Measurements from ENCODE around the gene FAM120A.

FAM120A gene

GRCh38 chr9:93560991-93561390 lies 109.5 kb downstream of the FAM120A start:
- DNase-seq (ENCODE audit: low spot score), result no peak

GRCh38 chr9:93562157-93562556 lies 110.7 kb downstream of the FAM120A start:
- no peak for DNase-seq (ENCODE audit: low spot score)

GRCh38 chr9:93565089-93565488 lies 113.6 kb downstream of the FAM120A start:
- peak; percentile 36 for DNase-seq (ENCODE audit: low spot score)

DNA sequence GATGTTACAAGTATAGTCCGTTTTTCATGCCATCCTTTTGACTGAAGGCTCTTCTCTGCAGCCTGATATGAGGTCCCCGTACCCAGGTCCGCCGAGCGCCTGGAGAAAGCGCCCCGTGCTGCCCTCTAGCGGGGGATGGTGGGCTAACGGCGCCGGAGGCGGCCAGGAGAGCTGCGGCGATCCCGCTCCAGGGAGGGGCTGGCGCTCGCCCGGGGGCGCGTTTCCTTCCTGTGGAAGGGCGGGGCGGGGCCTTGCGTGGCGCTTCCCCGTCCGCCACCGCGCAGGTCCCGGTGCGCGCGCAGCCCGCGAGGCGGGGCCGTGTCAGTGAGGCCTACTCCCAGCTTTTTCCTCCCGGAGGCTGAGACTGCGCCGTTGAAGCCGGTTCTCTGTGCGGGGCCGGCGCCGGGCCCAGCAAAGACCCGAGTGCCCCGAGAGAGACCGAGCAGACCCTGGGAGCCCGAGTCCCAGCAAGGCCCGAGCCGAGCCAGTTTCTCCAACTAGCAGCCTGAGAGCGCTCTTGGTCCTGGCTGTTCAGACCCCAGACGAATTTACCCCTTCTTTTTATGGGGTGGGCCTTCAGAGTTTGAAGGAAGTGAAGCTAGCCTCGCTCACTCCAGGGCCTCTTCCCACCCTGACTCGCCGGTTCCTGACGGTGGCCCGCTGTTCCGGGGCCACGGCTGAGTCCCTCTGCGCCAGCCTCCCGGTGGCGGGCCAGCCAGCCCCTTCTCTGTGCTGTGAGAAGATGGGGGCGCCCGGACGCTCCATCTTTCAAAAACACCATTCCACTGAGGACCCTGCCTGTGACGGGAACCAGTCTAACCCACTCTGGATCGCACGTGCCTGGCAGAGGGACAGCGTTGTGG lies 115.2 kb downstream of the FAM120A start:
- peak; percentile 98 for DNase-seq (ENCODE audit: low spot score)

DNA sequence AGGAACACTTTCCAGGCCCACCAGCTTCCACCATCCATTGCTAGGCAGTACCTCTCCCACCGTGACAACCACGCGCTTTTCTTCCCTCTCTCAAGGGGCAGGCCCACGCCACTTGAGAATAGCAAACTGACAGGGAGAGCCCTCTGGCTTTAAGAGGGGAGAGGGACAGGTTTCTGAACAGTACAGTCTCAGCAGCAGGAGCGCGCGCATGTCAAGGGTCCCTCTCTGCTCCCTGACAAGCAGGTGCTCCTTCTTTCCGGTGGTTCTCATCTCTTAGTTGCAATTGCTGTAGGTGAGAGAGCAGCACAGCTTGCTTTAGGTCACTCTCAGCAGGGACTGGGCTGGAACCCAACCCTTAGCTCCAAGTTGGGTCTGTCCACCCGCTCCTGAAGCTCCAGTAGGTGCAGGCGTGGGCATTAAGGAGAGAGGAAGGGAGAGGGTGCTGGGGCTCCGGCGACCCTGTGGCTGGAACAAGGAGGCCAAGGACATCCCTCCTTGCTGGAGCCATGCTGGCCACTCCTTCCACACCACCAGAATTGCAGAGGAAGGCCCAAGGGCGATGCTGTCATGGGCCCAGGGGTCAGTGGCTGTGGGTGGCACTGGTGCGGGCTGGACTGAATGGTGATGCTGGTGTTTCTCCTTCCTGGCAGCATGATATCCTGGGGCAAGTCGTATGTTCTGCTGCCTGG lies 115.9 kb downstream of the FAM120A start:
- DNase-seq (ENCODE audit: low spot score), result no peak

DNA sequence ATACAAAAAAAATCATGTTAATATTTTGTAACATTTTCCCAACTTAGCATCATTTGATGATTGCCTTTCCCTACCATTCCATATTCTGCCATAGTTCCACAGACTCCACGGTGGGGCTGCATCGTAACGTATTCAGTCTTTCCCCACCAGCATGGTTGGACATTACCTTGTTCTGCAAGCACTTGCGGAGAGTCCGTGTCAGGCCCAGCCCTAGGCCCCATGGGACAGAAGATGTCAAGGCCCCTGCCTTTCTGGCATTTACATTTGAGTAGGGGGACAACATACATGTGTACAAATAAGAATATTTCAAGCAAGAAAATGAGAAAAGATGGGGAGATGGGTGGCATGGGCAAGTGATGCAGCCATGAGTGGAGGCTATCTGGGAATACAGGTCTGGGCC lies 116.7 kb downstream of the FAM120A start:
- no peak for DNase-seq (ENCODE audit: low spot score)

DNA sequence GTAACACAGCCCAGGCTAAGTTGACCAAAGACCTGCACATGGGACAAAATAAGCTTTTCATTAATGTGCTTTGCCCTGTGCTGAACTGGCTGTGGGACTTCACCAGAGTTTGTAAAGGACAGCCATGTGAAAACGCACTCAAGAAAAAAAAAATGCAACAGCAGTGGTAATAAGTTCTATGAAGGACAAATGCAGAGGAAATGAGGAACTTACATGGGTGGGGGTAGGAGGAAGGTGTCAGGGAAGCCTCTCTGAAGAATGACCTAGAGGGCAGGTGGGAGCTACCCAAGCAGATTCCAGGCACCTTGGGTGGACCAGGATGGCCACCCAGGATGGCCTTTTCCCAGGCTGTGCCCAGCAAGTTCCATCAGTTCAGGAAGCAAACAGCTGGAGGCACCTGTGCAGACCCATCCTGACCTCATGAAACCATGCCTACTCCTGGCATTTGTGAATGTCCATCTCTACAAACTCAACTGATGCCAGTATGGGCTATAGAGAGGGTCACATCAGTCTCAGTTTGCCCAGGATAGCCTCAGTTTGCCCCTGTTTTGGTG lies 118.2 kb downstream of the FAM120A start:
- no peak for DNase-seq (ENCODE audit: low spot score)

GRCh38 chr9:93572221-93572620 lies 120.7 kb downstream of the FAM120A start:
- no peak for DNase-seq (ENCODE audit: low spot score)

GRCh38 chr9:93572636-93573515 lies 121.4 kb downstream of the FAM120A start:
- DNase-seq (ENCODE audit: low spot score), result no peak

- no peak for DNase-seq (ENCODE audit: low spot score)
These were observed 122.0 kb downstream of the FAM120A start for GRCh38 chr9:93573516-93573828.

GRCh38 chr9:93574091-93574899 lies 122.8 kb downstream of the FAM120A start:
- no peak for DNase-seq (ENCODE audit: low spot score)

DNA sequence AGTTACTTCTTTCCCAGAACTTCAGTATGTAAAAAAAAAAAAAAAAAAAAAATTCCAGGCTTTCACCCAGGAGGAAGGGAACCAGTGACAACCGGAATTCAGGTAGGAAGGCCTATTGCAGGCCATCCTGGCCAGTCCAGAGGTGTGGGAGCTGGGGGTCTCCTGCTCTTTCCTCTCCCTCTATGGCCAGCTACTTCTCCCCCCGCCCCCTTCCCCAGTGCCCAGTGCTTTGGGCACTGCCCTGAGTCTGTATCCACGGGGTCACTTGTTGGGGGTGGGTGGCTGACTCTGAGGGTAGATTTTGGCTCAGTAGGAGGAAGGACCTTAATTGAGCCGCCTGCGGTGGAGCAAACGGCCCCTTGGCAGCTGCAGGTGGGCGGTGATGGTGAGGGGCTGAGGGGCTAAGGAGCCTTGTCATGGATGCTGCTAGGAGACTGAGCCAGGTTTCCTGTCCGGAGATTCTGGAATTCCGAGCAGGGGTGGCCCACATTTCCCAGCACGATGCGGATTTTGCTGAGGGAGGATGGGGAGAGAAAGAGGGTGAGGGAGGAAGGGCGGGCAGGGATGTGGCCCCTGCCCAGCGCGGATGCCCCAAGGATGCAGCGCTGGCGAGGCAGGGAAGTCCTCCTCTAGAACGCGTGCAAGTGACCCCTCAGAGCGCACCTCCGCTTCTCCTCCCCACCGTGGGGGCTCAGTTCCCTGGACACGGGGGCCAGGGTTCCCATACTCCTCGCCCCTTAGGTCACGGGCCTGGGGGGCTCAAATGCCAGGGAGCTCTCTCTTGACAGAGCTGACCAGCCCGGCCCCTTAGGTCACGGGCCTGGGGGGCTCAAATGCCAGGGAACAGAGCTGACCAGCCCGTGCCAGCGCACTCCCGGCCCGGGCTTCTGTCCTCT lies 123.7 kb downstream of the FAM120A start:
- no peak for DNase-seq (ENCODE audit: low spot score)

GRCh38 chr9:93575796-93576257 lies 124.3 kb downstream of the FAM120A start:
- DNase-seq (ENCODE audit: low spot score), result peak; percentile 39

DNA sequence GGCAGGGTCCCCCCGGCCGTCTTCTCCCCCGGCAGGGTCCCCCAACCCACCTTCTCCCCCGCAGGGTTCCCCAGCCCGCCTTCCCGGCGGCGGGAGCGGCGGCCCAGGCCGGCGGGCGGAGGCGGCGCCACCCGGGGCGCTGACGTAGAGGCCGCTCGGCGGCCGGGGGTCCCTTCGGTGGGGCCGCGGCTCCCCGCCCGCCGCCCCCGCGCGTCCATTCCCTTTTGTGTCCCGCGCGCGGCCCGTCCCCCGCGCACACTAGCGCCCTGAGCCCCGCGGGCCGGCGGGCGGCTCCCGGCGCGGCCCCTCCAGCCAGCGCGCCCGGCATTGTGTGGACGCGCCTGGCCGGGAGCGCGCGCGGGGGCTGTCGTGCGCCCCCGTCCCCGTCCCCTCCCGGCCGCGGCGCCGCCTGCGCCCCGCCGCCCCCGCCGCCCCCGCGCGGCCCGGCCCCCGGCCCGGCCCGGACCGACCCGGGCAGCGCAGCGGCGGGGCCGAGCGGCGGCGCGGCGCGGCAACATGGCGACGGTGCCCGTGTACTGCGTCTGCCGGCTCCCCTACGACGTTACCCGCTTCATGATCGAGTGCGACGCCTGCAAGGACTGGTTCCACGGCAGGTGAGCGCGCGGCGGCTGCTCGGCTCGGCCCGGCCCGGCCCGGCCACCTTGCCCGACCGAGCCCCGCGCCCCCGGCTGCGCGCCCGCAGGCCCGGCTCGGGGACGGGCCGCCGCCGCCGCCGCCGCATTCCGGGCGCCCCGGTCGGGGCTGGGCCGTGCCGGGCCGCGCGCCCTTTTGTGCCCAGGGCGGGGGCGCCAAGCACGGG lies 125.0 kb downstream of the FAM120A start, which contains the start of gene PHF2:
Gene PHF2 (plus strand): TSS at position 327 of the 820 bp plus-strand sequence. CDS start 190 bp downstream, at position 517.
- DNase-seq (ENCODE audit: low spot score), result no peak

DNA sequence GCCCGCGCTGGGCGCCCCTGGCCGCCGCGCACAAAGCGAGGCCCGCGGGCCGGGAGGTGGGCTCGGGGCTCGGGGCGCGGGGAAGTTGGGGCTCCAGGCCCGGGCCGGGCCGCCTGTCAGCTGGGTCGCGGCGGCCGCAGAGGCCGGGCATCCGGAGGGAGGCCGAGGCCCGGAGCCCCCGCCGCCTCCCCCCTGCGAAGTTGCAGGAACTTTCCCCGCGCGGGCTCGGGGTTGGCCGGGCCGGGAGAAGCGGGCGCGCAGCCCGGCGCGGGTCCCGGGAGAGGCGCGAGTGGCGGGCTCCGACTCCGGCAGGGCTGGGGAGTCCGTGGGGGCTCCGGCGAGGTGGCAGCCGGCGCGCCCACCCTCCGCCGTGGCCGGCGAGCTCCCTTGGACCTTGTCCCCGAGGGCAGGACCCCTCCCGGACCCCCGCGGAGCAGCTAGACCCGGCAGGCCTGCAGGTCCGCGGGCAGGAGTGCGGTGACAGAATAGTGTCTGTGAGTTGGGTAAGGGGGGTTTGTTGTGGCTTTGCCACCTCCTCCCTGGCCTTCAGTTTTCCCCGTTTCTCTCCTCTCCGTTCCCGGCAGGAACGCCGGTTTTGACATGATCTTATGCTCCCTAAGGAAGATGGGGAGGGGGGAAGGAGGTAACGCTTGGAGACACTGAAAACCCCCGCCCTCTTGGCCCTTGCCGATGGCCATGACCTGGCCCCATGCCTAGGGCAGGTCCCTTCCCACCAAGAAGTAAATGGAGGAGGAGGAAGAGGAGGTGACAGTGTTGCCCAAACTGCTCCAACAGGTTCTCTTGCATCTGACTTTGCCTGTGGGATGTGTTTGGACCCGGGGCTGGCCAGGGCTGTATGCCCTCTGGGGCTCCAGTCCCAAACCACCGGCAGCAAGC lies 125.8 kb downstream of the FAM120A start:
- no peak for DNase-seq (ENCODE audit: low spot score)

GRCh38 chr9:93577975-93578682 lies 126.6 kb downstream of the FAM120A start:
- DNase-seq (ENCODE audit: low spot score), result no peak

DNA sequence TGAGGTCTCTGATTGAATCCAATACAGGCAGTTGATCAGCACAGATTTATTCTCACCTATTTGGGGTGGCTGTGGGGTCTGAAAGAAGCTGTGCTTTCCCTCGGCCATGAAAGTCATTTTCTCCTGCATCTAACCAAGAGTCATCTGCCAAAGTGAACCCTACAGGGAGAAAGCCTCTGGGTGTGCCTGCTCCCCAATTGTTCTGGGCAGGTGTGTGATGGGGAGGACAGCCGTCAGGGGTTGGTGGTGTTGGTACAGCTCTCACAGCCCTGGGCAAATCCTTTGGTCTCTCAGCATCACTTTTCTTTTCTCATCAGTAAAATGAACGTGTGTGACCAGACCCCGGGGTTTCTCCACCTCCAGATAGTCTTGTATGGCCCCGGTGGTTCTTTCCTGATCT lies 127.4 kb downstream of the FAM120A start:
- DNase-seq (ENCODE audit: low spot score), result no peak

Measured in activated CD4-positive, alpha-beta T cell treated with anti-CD3 and anti-CD28 coated beads, Interleukin-2, Interleukin-4, amounts not matched to agents 100 ng/mL and 50 ng/mL, durations not matched to agents 16 hours and 8 hours (primary cell).